H1 (cell line): Measurements from ENCODE around the gene TFCP2L1. TPM values are rescaled to one million over a fixed set of nuclear protein-coding genes. Genes with fewer than 3 reads are reported as not detected.

Experiments
- CTCF ChIA-PET: fragments of 300-600 bp; sonication (Branson Sonifier 250); formaldehyde crosslinking; loops from one replicate; lab custom pipeline; 2021; ENCODE audit not compliant: partially characterized antibody; lab: Charles Lee
- POLR2A ChIA-PET: fragments of 300-600 bp; sonication (Branson Sonifier 250); formaldehyde crosslinking; loops from one replicate; lab custom pipeline; 2021; ENCODE audit warnings: inconsistent platforms; ENCODE audit not compliant: partially characterized antibody; lab: Charles Lee
- DNase-seq, 2 experiments: peaks; one replicate each; pipeline versions ENCODE4 v3.0.0 to v3.0.0-alpha.2; 2010 to 2022; ENCODE audit warnings: low spot score in 2 of 2, low read depth in 1 of 2, mixed read lengths in 1 of 2
- FAIRE-seq: peaks from 2 replicates; lab custom pipeline; 2011; peaks lifted over from hg19 to GRCh38; lab: Jason Lieb, UNC
- H2AFZ ChIP-seq: 2 replicates; pipeline ENCODE4 v1.8.1; 2012; ENCODE audit warnings: low read length, inconsistent platforms
- H2AK5ac ChIP-seq: 2 replicates; pipeline ENCODE4 v1.6.1; 2013; ENCODE audit warnings: low read depth, low read length
- H2BK120ac ChIP-seq: replicated peaks from 2 replicates; pipeline ENCODE3; 2013; ENCODE audit warnings: low read depth, low read length, inconsistent platforms
- H2BK12ac ChIP-seq: 2 replicates; pipeline ENCODE4 v1.6.1; 2013; ENCODE audit warnings: low read depth, low read length
- H2BK15ac ChIP-seq: 2 replicates; pipeline ENCODE4 v1.6.1; 2013; ENCODE audit warnings: low read length
- H2BK20ac ChIP-seq: 2 replicates; pipeline ENCODE4 v1.6.1; 2013; ENCODE audit warnings: low read length
- H2BK5ac ChIP-seq: 2 replicates; pipeline ENCODE4 v1.6.1; 2013; ENCODE audit warnings: low read depth, low read length
- H3K14ac ChIP-seq: 2 replicates; pipeline ENCODE4 v1.6.1; 2013; ENCODE audit warnings: inconsistent platforms; ENCODE audit not compliant: insufficient read length
- H3K18ac ChIP-seq: 2 replicates; pipeline ENCODE4 v1.6.1; 2013; ENCODE audit warnings: low read length; ENCODE audit errors: extremely low read depth
- H3K23ac ChIP-seq: 2 replicates; pipeline ENCODE4 v1.6.1; 2013; ENCODE audit warnings: inconsistent platforms; ENCODE audit not compliant: insufficient read length
- H3K23me2 ChIP-seq: 2 replicates; pipeline ENCODE4 v1.6.1; 2013; ENCODE audit warnings: low read depth, low read length
- H3K27ac ChIP-seq: 2 replicates; pipeline ENCODE4 v1.6.1; 2011; ENCODE audit warnings: low read depth, low read length, inconsistent platforms
- H3K27me3 ChIP-seq, 4 experiments: replicated peaks in 1 of 4; 1 replicate in 1 of 4; 2 replicates in 3 of 4; pipeline versions ENCODE4 v1.6.1 to v1.8.1; 2011 to 2013; ENCODE audit warnings: low read length in 3 of 4, mild to moderate bottlenecking in 3 of 4, inconsistent platforms in 2 of 4, mixed read lengths in 2 of 4, moderate library complexity in 1 of 4; ENCODE audit not compliant: control insufficient read depth in 3 of 4, insufficient read depth in 3 of 4; ENCODE audit errors: extremely low read depth in 1 of 4
- H3K36me3 ChIP-seq, 4 experiments: 2 replicates each; pipeline versions ENCODE4 v1.6.1 to v1.8.1; 2011 to 2013; ENCODE audit warnings: mild to moderate bottlenecking in 4 of 4, low read length in 3 of 4, moderate library complexity in 2 of 4, control low read depth in 1 of 4, inconsistent platforms in 1 of 4; ENCODE audit not compliant: insufficient read depth in 4 of 4, control insufficient read depth in 2 of 4
- H3K4ac ChIP-seq: replicated peaks from 2 replicates; pipeline ENCODE3; 2013; ENCODE audit warnings: low read length, low read depth, mixed read lengths, inconsistent platforms; ENCODE audit not compliant: insufficient read length
- H3K4me1 ChIP-seq, 4 experiments: replicated peaks in 1 of 4; 1 replicate in 1 of 4; 2 replicates in 3 of 4; pipeline versions ENCODE4 v1.6.1 to v1.8.1; 2011 to 2013; ENCODE audit warnings: low read length in 3 of 4, inconsistent platforms in 2 of 4, mixed read lengths in 1 of 4; ENCODE audit not compliant: insufficient read depth in 4 of 4, control insufficient read depth in 3 of 4
- H3K4me2 ChIP-seq, 2 experiments: 2 replicates each; pipeline versions ENCODE4 v1.6.1 to v1.8.1; 2011 to 2013; ENCODE audit warnings: low read depth in 2 of 2, low read length in 2 of 2, control low read depth in 1 of 2, inconsistent platforms in 1 of 2, mild to moderate bottlenecking in 1 of 2; ENCODE audit not compliant: insufficient read depth in 1 of 2
- H3K4me3 ChIP-seq, 4 experiments: fragments of 200-600, 300-600 bp in 1 of 4; sonication (generic), shearing (Covaris generic), sonication (Bioruptor Twin) in 1 of 4; 2 replicates each; pipeline versions ENCODE4 v1.5.1 to v1.8.1; 2011 to 2016; ENCODE audit warnings: low read length in 4 of 4, low read depth in 3 of 4, control low read depth in 2 of 4, inconsistent platforms in 2 of 4, mild to moderate bottlenecking in 2 of 4, mixed read lengths in 1 of 4, moderate library complexity in 1 of 4; ENCODE audit not compliant: insufficient read depth in 2 of 4; ENCODE audit errors: extremely low read depth in 1 of 4
- H3K56ac ChIP-seq: replicated peaks from 2 replicates; pipeline ENCODE3; 2013; ENCODE audit warnings: low read depth, mild to moderate bottlenecking, mixed read lengths, low read length, inconsistent platforms; ENCODE audit not compliant: insufficient read length
- H3K79me1 ChIP-seq: 2 replicates; pipeline ENCODE4 v1.6.1; 2013; ENCODE audit warnings: low read depth, low read length, control low read depth
- H3K79me2 ChIP-seq, 2 experiments: 2 replicates each; pipeline versions ENCODE4 v1.6.1 to v1.8.1; 2012 to 2013; ENCODE audit warnings: low read length in 2 of 2, mild to moderate bottlenecking in 2 of 2, inconsistent platforms in 1 of 2; ENCODE audit not compliant: insufficient read depth in 2 of 2, control insufficient read depth in 1 of 2
- H3K9ac ChIP-seq, 4 experiments: replicated peaks in 1 of 4; 1 replicate in 1 of 4; 2 replicates in 3 of 4; pipeline versions ENCODE4 v1.6.1 to v1.8.1; 2011 to 2013; ENCODE audit warnings: low read depth in 3 of 4, low read length in 3 of 4, control low read depth in 2 of 4, mild to moderate bottlenecking in 2 of 4, moderate library complexity in 2 of 4, inconsistent platforms in 1 of 4; ENCODE audit errors: extremely low read depth in 1 of 4
- H3K9me3 ChIP-seq, 2 experiments: 2 replicates each; pipeline versions ENCODE4 v1.6.1 to v1.8.1; 2012 to 2013; ENCODE audit warnings: mild to moderate bottlenecking in 2 of 2, moderate library complexity in 2 of 2, control low read depth in 1 of 2, inconsistent platforms in 1 of 2, low read depth in 1 of 2, low read length in 1 of 2, mixed read lengths in 1 of 2; ENCODE audit not compliant: insufficient read depth in 2 of 2
- H4K20me1 ChIP-seq, 2 experiments: replicated peaks in 1 of 2; 2 replicates each; pipeline versions ENCODE3 to v1.8.1; 2011 to 2013; ENCODE audit warnings: inconsistent platforms in 2 of 2, low read length in 2 of 2, mild to moderate bottlenecking in 1 of 2; ENCODE audit not compliant: insufficient read depth in 2 of 2, control insufficient read depth in 1 of 2
- H4K5ac ChIP-seq: 2 replicates; pipeline ENCODE4 v1.6.1; 2013; ENCODE audit warnings: low read length, low read depth, mixed read lengths, inconsistent platforms; ENCODE audit not compliant: insufficient read length
- H4K8ac ChIP-seq: 2 replicates; pipeline ENCODE4 v1.8.0; 2013; ENCODE audit warnings: mild to moderate bottlenecking, moderate library complexity, low read length, inconsistent platforms; ENCODE audit not compliant: insufficient read depth; ENCODE audit errors: extremely low read depth
- H4K91ac ChIP-seq: replicated peaks from 2 replicates; pipeline ENCODE3; 2013; ENCODE audit warnings: low read length, mixed read lengths, inconsistent platforms; ENCODE audit not compliant: insufficient read length
- WGBS, 2 experiments: shearing (Covaris generic) in 1 of 2; methylation state at CpG; one replicate each; pipeline versions ENCODE4 v1.1.6 to v1.1.7; 2013 to 2015; ENCODE audit warnings: low lambda C conversion rate in 2 of 2, mixed read lengths in 2 of 2, inconsistent platforms in 1 of 2, low coverage in 1 of 2, missing lambda C conversion rate in 1 of 2; ENCODE audit not compliant: insufficient replicate concordance in 2 of 2, insufficient coverage in 1 of 2, insufficient read length in 1 of 2; ENCODE audit errors: extremely low coverage in 1 of 2, missing lambda C conversion rate in 1 of 2; 5-methylcytosine and 5-hydroxymethylcytosine counted together
- polyA plus RNA-seq, 7 experiments: library from polyadenylated mRNA; depleted of rRNA in 3 of 7; stranded (reverse) in 5 of 7; unstranded in 2 of 7; fragments of >200 nt in 5 of 7; fragments of 200-250 nt in 2 of 7; gene quantifications; 1 replicate in 5 of 7; 2 replicates in 1 of 7; 4 replicates in 1 of 7; pipeline versions ENCODE4 v1.2.1 to v1.2.3, GENCODE V29; 2011 to 2013; ENCODE audit warnings: missing spikeins in 2 of 7, mixed read lengths in 2 of 7
- total RNA-seq: library from RNA; stranded (reverse); fragmentation: NEBNext Ultra II Directional; extraction: Animal tissue kit (Norgen Biotek cat#: 25700); gene quantifications from 2 replicates; pipeline ENCODE4 v1.2.1, GENCODE V29; 2021
- TF ChIP-seq, protein P1 (sequence below): fragments of 300-600 bp; sonication (generic); IDR thresholded peaks from 2 replicates; pipeline ENCODE4 v1.7.1; 2012; ENCODE audit warnings: low read length, moderate library complexity, mild to moderate bottlenecking, inconsistent platforms; ENCODE audit not compliant: insufficient replicate concordance

TFCP2L1 gene
- total and polyA plus RNA-seq, 2 of the 8 experiments (the other 6 are each of a cell fraction or from before 2014, with no cell fraction given) = 1.5 to 3.8 TPM

DNA sequence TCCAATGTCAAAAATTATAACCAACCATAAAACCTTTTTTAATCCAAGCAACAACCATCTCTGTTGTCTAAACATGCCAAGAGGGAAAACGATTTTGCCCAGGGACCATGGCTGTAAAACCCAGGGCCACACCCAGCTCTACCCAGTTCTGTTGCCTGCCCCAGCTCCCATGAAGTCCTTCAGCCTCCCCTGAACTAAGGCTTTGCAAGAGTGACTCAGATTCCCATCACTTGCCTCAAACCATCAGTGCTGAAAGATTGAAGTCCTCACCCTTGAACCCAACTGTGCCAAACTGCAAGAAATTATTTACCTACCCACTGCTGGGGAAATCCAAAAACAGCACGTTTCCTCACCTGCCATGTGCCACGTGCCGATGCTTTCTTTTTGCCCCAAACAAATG, 102.5 kb downstream of the TFCP2L1 start:
- Histone ChIP-seq H3K36me3 (no peaks in the 10 kb centered on the region), H3K79me1 (no peaks in the 10 kb centered on the region), H3K9ac (no peak overlapping the region), H2BK15ac (no peak overlapping the region), H2BK20ac (no peak overlapping the region), H3K18ac (no peak overlapping the region), H3K23ac (no peak overlapping the region), H3K14ac (no peak overlapping the region), H3K4me1 (no peaks in the 10 kb centered on the region), H3K4me2 (no peak overlapping the region), H3K27me3 (no peaks in the 10 kb centered on the region), H4K8ac (no peak overlapping the region), H4K91ac (no peak overlapping the region), H4K5ac (no peak overlapping the region), H3K23me2 (no peaks in the 10 kb centered on the region), H2AK5ac (no peak overlapping the region), H3K4me3 (no peak overlapping the region), H2AFZ (no peak overlapping the region), H2BK5ac (no peak overlapping the region), H4K20me1 (no peaks in the 10 kb centered on the region), H3K4ac (no peak overlapping the region), H2BK120ac (no peak overlapping the region), H3K27ac (no peak overlapping the region), H2BK12ac (no peak overlapping the region), H3K9me3 (no peaks in the 10 kb centered on the region), H3K79me2 (no peaks in the 10 kb centered on the region), H3K56ac (no peak overlapping the region)
- FAIRE-seq (no peak), DNase-seq (no peak)
- WGBS, 2 experiments = 72% methylated on average over 4 of the region's 4 CpGs; no CpG with 5 or more reads in 1 of the 2 experiments
- ChIA-PET CTCF (no interaction called here), POLR2A (no interaction called here)
- TF ChIP-seq, protein P1, sequence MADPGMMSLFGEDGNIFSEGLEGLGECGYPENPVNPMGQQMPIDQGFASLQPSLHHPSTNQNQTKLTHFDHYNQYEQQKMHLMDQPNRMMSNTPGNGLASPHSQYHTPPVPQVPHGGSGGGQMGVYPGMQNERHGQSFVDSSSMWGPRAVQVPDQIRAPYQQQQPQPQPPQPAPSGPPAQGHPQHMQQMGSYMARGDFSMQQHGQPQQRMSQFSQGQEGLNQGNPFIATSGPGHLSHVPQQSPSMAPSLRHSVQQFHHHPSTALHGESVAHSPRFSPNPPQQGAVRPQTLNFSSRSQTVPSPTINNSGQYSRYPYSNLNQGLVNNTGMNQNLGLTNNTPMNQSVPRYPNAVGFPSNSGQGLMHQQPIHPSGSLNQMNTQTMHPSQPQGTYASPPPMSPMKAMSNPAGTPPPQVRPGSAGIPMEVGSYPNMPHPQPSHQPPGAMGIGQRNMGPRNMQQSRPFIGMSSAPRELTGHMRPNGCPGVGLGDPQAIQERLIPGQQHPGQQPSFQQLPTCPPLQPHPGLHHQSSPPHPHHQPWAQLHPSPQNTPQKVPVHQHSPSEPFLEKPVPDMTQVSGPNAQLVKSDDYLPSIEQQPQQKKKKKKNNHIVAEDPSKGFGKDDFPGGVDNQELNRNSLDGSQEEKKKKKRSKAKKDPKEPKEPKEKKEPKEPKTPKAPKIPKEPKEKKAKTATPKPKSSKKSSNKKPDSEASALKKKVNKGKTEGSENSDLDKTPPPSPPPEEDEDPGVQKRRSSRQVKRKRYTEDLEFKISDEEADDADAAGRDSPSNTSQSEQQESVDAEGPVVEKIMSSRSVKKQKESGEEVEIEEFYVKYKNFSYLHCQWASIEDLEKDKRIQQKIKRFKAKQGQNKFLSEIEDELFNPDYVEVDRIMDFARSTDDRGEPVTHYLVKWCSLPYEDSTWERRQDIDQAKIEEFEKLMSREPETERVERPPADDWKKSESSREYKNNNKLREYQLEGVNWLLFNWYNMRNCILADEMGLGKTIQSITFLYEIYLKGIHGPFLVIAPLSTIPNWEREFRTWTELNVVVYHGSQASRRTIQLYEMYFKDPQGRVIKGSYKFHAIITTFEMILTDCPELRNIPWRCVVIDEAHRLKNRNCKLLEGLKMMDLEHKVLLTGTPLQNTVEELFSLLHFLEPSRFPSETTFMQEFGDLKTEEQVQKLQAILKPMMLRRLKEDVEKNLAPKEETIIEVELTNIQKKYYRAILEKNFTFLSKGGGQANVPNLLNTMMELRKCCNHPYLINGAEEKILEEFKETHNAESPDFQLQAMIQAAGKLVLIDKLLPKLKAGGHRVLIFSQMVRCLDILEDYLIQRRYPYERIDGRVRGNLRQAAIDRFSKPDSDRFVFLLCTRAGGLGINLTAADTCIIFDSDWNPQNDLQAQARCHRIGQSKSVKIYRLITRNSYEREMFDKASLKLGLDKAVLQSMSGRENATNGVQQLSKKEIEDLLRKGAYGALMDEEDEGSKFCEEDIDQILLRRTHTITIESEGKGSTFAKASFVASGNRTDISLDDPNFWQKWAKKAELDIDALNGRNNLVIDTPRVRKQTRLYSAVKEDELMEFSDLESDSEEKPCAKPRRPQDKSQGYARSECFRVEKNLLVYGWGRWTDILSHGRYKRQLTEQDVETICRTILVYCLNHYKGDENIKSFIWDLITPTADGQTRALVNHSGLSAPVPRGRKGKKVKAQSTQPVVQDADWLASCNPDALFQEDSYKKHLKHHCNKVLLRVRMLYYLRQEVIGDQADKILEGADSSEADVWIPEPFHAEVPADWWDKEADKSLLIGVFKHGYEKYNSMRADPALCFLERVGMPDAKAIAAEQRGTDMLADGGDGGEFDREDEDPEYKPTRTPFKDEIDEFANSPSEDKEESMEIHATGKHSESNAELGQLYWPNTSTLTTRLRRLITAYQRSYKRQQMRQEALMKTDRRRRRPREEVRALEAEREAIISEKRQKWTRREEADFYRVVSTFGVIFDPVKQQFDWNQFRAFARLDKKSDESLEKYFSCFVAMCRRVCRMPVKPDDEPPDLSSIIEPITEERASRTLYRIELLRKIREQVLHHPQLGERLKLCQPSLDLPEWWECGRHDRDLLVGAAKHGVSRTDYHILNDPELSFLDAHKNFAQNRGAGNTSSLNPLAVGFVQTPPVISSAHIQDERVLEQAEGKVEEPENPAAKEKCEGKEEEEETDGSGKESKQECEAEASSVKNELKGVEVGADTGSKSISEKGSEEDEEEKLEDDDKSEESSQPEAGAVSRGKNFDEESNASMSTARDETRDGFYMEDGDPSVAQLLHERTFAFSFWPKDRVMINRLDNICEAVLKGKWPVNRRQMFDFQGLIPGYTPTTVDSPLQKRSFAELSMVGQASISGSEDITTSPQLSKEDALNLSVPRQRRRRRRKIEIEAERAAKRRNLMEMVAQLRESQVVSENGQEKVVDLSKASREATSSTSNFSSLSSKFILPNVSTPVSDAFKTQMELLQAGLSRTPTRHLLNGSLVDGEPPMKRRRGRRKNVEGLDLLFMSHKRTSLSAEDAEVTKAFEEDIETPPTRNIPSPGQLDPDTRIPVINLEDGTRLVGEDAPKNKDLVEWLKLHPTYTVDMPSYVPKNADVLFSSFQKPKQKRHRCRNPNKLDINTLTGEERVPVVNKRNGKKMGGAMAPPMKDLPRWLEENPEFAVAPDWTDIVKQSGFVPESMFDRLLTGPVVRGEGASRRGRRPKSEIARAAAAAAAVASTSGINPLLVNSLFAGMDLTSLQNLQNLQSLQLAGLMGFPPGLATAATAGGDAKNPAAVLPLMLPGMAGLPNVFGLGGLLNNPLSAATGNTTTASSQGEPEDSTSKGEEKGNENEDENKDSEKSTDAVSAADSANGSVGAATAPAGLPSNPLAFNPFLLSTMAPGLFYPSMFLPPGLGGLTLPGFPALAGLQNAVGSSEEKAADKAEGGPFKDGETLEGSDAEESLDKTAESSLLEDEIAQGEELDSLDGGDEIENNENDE = no peak
